GM19238 (cell line): ENCODE measurements around the gene SPINK6.

Experiments
- DNase-seq: peaks from one replicate; pipeline ENCODE4 v3.0.0; 2011; ENCODE audit warnings: low spot score; ENCODE audit not compliant: insufficient read length

The SPINK6 gene

DNA sequence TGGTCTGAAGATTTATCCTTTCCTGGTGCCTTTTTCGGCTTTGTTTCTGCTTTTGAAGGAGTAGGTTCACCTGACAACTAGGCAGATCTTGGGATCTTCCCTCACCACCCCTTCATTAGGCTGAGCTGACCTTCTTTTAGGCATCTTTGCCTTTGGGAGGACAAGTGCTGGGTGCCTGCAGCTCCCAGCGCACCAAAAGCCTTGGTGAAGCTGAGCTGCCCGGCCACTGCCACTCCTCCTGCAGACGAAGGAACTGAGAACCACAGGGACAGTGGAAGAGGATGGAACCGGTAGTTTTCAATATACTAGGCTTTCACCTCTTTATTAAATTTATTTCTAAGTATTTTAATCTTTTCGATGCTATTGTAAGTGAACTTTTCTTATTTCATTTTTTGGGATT, 18.7 kb downstream of the SPINK6 start:
- DNase-seq = no peak

GRCh38 chr5:148224117-148224742, 21.4 kb downstream of the SPINK6 start:
- no peak for DNase-seq

DNA sequence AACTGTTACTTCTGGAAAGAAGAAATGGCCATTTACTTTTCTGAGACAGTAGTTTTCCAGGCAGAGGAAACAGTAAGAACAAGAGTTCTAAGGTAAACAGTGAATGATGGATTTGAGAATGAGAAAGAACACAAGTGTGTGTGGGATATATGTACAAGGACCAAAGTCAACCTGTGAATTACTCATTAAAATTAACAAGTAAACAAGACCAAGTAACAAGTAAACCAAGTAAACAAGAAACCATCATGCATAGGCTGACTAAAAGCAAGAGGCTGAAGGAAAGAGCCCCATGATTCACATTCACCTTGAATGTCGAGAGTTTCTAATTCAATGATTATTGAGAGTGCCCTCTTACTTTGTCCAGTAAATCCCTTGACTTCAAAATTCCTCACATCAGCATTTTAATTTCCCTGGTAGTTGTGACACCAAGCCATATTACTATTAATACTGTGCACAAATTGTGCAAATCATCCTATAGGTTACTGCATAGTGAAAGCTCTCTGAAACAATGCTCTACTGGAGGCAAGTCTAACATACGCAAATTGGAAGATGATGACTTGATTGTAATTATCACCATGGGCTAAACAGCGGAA, 25.6 kb downstream of the SPINK6 start:
- no peak for DNase-seq

GRCh38 chr5:148229840-148230239, 27.0 kb downstream of the SPINK6 start:
- DNase-seq = no peak

GRCh38 chr5:148230240-148230639, 27.4 kb downstream of the SPINK6 start:
- no peak for DNase-seq

DNA sequence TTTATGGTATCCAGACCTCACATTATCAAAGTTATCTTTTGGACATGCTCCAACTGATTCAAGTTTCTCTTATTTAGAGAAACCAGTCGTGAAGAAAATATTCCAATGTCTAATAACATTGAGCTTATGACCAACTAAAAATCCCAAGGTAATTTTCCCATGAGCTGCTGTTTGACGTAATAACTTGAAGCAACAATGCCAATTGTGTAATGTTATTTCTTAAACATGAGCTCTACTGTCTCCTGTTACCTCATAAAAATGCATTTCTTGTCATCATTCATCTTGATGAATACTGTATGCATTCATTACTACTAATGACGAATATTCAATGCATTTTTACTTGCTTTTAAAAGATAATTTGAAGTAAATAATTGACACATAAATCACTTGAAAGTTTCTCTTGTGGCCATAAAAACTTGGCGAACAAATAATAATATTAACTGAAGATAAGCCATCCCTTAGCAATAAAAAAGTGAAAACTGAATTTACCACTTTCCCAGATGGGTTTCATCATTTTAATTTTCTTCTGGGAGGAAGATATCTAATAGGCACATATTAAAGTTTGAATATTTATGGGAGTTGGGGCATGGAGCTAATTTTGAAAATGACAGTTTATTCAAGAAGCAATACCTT, 35.1 kb downstream of the SPINK6 start:
- DNase-seq = no peak

DNA sequence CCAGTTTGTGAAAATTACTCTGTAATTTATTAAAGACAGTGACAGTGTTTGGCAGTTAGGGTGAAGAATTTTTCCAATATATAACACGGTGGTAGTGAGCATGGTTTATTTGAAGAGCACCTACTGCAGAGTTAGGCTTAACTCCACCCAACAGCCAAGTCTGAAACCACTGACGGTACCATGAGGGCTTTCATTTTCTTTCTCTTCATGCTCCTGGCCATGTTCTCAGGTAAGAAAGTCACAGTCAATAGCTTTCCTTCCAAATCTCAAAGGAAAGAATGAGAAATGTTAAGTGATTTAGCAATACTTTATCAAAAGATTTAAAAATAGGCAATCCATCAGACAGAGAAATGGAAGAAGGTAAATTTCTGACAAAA, 35.6 kb downstream of the SPINK6 start, which contains the start of gene MARCOL:
Gene MARCOL (plus strand): TSS at position 108 of the 377 bp plus-strand sequence. CDS start 73 bp downstream, at position 181.
- no peak for DNase-seq

- no peak for DNase-seq
Measured at GRCh38 chr5:148248894-148249293, 46.1 kb downstream of the SPINK6 start.

- no peak for DNase-seq
Measured at GRCh38 chr5:148255456-148255855, 52.6 kb downstream of the SPINK6 start.

DNA sequence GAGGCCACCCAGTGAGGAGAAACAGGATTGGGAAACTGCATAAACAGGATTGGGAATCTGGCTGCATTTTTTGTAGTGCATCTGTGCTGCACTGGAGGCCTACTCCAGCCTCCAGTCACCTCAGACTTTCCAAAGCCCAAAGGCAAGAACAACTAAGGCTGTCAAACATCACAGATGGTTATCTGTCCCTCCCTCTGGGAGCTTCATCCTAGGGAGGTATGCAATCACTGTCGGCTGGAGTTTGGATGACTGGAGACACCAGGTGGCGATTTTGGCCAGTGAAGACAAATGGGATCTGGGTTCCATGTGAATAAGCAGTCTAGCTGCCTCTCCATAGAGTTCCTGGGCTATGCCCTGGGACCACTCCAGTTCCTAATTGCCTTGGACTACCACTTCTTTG, 56.4 kb downstream of the SPINK6 start:
- no peak for DNase-seq

GRCh38 chr5:148261221-148261620, 58.4 kb downstream of the SPINK6 start:
- no peak for DNase-seq
